ENCODE data around the gene TMEM147. TPM values are rescaled to one million over a fixed set of nuclear protein-coding genes. Genes with fewer than 3 reads are reported as not detected.

The TMEM147 gene
- total RNA-seq, 1 donor from 2014 or later: 69.3 TPM

GRCh38 chr19:35522745-35523327 is 22.6 kb upstream of the TMEM147 start:
- Mint-ChIP-seq H3K27ac (ENCODE audit: unreplicated experiment) (peak overlapping the region; percentile 66), H3K4me1 (ENCODE audit: low read depth, unreplicated experiment) (peaks cover 8% of the 10 kb centered on the region), H3K36me3 (ENCODE audit: low read depth, unreplicated experiment) (no peaks in the 10 kb centered on the region), H3K9me3 (ENCODE audit: unreplicated experiment) (no peaks in the 10 kb centered on the region), H3K27me3 (ENCODE audit: low read depth, unreplicated experiment) (peaks cover 23% of the 10 kb centered on the region), H3K4me3 (ENCODE audit: unreplicated experiment) (no peak overlapping the region)
- Histone ChIP-seq H3K36me3 (ENCODE audit: insufficient read depth, low read length) (no peaks in the 10 kb centered on the region), H3K79me2 (ENCODE audit: insufficient read depth, low read length) (no peaks in the 10 kb centered on the region), H3K4me2 (ENCODE audit: low read length) (no peak overlapping the region), H3K9me3 (ENCODE audit: insufficient read depth, low read depth, low read length) (no peaks in the 10 kb centered on the region), H3K4me3 (ENCODE audit: insufficient read depth, low read depth, low read length) (no peak overlapping the region), H3K27me3 (ENCODE audit: insufficient read depth, low read length) (peaks cover 2% of the 10 kb centered on the region), H3K9ac (ENCODE audit: low read length) (no peak overlapping the region), H3K4me1 (ENCODE audit: insufficient read depth, low read length) (peaks cover 10% of the 10 kb centered on the region), H4K20me1 (ENCODE audit: insufficient read depth, low read length) (no peaks in the 10 kb centered on the region), H2AFZ (ENCODE audit: low read depth, low read length) (no peak overlapping the region), H3K27ac (ENCODE audit: low read depth, low read length) (no peak overlapping the region)
- DNase-seq (ENCODE audit: low read depth): no peak
- TF ChIP-seq, protein P1, sequence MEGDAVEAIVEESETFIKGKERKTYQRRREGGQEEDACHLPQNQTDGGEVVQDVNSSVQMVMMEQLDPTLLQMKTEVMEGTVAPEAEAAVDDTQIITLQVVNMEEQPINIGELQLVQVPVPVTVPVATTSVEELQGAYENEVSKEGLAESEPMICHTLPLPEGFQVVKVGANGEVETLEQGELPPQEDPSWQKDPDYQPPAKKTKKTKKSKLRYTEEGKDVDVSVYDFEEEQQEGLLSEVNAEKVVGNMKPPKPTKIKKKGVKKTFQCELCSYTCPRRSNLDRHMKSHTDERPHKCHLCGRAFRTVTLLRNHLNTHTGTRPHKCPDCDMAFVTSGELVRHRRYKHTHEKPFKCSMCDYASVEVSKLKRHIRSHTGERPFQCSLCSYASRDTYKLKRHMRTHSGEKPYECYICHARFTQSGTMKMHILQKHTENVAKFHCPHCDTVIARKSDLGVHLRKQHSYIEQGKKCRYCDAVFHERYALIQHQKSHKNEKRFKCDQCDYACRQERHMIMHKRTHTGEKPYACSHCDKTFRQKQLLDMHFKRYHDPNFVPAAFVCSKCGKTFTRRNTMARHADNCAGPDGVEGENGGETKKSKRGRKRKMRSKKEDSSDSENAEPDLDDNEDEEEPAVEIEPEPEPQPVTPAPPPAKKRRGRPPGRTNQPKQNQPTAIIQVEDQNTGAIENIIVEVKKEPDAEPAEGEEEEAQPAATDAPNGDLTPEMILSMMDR (IDR thresholded peaks at IDR 0.05; ENCODE audit: insufficient read depth, low read depth, low read length): no peak
- TF ChIP-seq EZH2 (IDR thresholded peaks at IDR 0.05; ENCODE audit: insufficient read depth, low read length): no peak
- FAIRE-seq: no peak

GRCh38 chr19:35524181-35524837 is 21.1 kb upstream of the TMEM147 start:
- H3K4me1 Mint-ChIP-seq (ENCODE audit: low read depth, unreplicated experiment): no peaks in the 10 kb centered on the region
- Histone ChIP-seq H2AFZ (ENCODE audit: low read depth, low read length) (no peak overlapping the region), H3K9me3 (ENCODE audit: insufficient read depth, low read depth, low read length) (no peaks in the 10 kb centered on the region), H3K36me3 (ENCODE audit: insufficient read depth, low read length) (no peaks in the 10 kb centered on the region), H3K9ac (ENCODE audit: low read length) (no peak overlapping the region), H4K20me1 (ENCODE audit: insufficient read depth, low read length) (no peaks in the 10 kb centered on the region), H3K4me3 (ENCODE audit: insufficient read depth, low read depth, low read length) (no peak overlapping the region), H3K27ac (ENCODE audit: low read depth, low read length) (no peak overlapping the region), H3K4me1 (ENCODE audit: insufficient read depth, low read length) (no peaks in the 10 kb centered on the region), H3K79me2 (ENCODE audit: insufficient read depth, low read length) (no peaks in the 10 kb centered on the region), H3K27me3 (ENCODE audit: insufficient read depth, low read length) (peaks cover 2% of the 10 kb centered on the region), H3K4me2 (ENCODE audit: low read length) (no peak overlapping the region)
- TF ChIP-seq EZH2 (IDR thresholded peaks at IDR 0.05; ENCODE audit: insufficient read depth, low read length): no peak
- TF ChIP-seq, protein P1 (IDR thresholded peaks at IDR 0.05; ENCODE audit: insufficient read depth, low read depth, low read length): no peak
- no peak overlapping the region for H3K27ac Mint-ChIP-seq (ENCODE audit: unreplicated experiment)
- FAIRE-seq (no peak), DNase-seq (ENCODE audit: low read depth) (no peak)
- H3K27me3 Mint-ChIP-seq (ENCODE audit: low read depth, unreplicated experiment): peaks cover 24% of the 10 kb centered on the region
- H3K36me3 Mint-ChIP-seq (ENCODE audit: low read depth, unreplicated experiment): no peaks in the 10 kb centered on the region
- no peak overlapping the region for H3K4me3 Mint-ChIP-seq (ENCODE audit: unreplicated experiment)
- H3K9me3 Mint-ChIP-seq (ENCODE audit: unreplicated experiment): no peaks in the 10 kb centered on the region

DNA sequence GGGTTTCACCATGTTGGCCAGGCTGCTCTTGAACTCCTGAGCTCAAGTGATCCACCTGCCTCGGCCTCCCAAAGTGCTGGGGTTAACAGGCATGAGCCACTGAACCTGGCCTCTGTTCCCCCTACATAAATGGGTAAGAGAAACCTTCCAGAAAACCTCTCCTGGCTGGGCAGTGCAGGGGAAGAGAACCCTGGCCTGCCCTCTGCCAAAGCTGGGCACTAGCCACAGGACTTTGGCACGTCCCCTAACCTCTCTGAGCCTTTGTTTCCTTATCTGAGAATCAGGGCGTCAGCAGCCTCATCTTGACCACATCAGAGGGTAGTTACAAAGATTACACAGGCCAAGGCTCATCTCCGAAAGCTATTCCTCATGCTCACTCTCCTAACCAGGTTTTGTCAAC is 19.6 kb upstream of the TMEM147 start:
- Histone ChIP-seq H4K20me1 (ENCODE audit: insufficient read depth, low read length) (no peaks in the 10 kb centered on the region), H3K4me1 (ENCODE audit: insufficient read depth, low read length) (no peaks in the 10 kb centered on the region), H2AFZ (ENCODE audit: low read depth, low read length) (no peak overlapping the region), H3K9me3 (ENCODE audit: insufficient read depth, low read depth, low read length) (no peaks in the 10 kb centered on the region), H3K4me2 (ENCODE audit: low read length) (no peak overlapping the region), H3K27me3 (ENCODE audit: insufficient read depth, low read length) (peaks cover 2% of the 10 kb centered on the region), H3K4me3 (ENCODE audit: insufficient read depth, low read depth, low read length) (no peak overlapping the region), H3K9ac (ENCODE audit: low read length) (no peak overlapping the region), H3K36me3 (ENCODE audit: insufficient read depth, low read length) (no peaks in the 10 kb centered on the region), H3K27ac (ENCODE audit: low read depth, low read length) (no peak overlapping the region), H3K79me2 (ENCODE audit: insufficient read depth, low read length) (no peaks in the 10 kb centered on the region)
- H3K4me1 Mint-ChIP-seq (ENCODE audit: low read depth, unreplicated experiment): no peaks in the 10 kb centered on the region
- DNase-seq (ENCODE audit: low read depth): no peak
- no peaks in the 10 kb centered on the region for H3K36me3 Mint-ChIP-seq (ENCODE audit: low read depth, unreplicated experiment)
- no peak for TF ChIP-seq EZH2 (IDR thresholded peaks at IDR 0.05; ENCODE audit: insufficient read depth, low read length)
- TF ChIP-seq, protein P1 (IDR thresholded peaks at IDR 0.05; ENCODE audit: insufficient read depth, low read depth, low read length): no peak
- no peak overlapping the region for H3K27ac Mint-ChIP-seq (ENCODE audit: unreplicated experiment)
- peaks cover 27% of the 10 kb centered on the region for H3K27me3 Mint-ChIP-seq (ENCODE audit: low read depth, unreplicated experiment)
- no peaks in the 10 kb centered on the region for H3K9me3 Mint-ChIP-seq (ENCODE audit: unreplicated experiment)
- FAIRE-seq: no peak
- H3K4me3 Mint-ChIP-seq (ENCODE audit: unreplicated experiment): no peak overlapping the region
